D721Med (cell line): Measurements from ENCODE around the gene SPRR2B.
"Not testable (repeated sequence)": the region's sequence is repeated elsewhere in the genome, so short reads cannot be mapped to it uniquely, and the experiment has no call there.

ENCODE experiments used
- DNase-seq: peaks from one replicate; pipeline ENCODE4 v3.0.0; 2011; ENCODE audit warnings: low spot score; ENCODE audit not compliant: insufficient read length
- FAIRE-seq: peaks from 2 replicates; lab custom pipeline; 2011; peaks lifted over from hg19 to GRCh38; lab: Jason Lieb, UNC
- TF ChIP-seq, protein P1 (sequence below): IDR thresholded peaks from 2 replicates; pipeline ENCODE4 v1.5.1; 2012; ENCODE audit warnings: mild to moderate bottlenecking, control low read depth; ENCODE audit not compliant: insufficient read depth; ENCODE audit errors: missing control alignments

SPRR2B gene

DNA sequence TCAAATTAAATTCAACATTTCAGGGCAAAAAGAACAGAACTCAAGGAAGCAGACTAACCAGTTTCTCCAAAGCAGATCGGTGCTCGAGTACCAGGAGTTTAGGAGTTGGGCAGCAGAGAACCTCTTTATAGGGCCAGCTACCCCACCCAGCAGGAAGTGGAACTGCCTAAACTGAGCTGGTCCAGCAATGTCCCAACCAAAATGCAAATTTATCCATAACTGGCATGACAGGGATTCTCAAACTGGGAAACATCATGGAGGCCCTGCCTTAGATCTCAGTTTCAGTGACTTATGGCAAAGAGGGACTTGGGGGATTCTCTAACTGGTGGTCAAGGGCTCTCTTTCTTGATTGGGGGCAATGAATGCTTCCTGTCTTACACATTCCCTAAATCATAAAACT lies at the start of gene SPRR2B:
TSS of gene SPRR2B (minus strand) at position 101 of the 400 bp plus-strand sequence. CDS start 772 bp downstream, outside the sequence.
- FAIRE-seq (no peak), DNase-seq (no peak)
- TF ChIP-seq, protein P1, sequence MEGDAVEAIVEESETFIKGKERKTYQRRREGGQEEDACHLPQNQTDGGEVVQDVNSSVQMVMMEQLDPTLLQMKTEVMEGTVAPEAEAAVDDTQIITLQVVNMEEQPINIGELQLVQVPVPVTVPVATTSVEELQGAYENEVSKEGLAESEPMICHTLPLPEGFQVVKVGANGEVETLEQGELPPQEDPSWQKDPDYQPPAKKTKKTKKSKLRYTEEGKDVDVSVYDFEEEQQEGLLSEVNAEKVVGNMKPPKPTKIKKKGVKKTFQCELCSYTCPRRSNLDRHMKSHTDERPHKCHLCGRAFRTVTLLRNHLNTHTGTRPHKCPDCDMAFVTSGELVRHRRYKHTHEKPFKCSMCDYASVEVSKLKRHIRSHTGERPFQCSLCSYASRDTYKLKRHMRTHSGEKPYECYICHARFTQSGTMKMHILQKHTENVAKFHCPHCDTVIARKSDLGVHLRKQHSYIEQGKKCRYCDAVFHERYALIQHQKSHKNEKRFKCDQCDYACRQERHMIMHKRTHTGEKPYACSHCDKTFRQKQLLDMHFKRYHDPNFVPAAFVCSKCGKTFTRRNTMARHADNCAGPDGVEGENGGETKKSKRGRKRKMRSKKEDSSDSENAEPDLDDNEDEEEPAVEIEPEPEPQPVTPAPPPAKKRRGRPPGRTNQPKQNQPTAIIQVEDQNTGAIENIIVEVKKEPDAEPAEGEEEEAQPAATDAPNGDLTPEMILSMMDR: no peak

DNA sequence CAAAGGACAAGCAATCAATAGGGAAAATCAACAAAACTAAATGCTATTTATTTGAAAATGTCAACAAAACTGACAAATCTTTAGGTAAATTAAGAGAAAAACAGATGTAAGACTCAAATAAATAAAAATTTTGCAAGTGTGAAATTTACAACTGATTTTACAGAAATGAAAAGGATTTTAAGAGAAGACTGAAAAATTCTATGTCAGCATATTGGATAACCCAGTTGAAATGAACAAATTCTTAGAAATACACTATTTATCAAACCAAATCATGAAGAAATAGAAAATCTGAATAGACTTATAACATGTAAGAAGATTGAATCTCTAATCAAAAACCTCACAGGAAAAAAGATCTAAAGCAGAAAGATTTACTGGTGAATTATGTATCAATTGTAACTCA lies 49.5 kb upstream of the SPRR2B start:
- no peak for FAIRE-seq
- no peak for DNase-seq
- TF ChIP-seq, protein P1: no peak

DNA sequence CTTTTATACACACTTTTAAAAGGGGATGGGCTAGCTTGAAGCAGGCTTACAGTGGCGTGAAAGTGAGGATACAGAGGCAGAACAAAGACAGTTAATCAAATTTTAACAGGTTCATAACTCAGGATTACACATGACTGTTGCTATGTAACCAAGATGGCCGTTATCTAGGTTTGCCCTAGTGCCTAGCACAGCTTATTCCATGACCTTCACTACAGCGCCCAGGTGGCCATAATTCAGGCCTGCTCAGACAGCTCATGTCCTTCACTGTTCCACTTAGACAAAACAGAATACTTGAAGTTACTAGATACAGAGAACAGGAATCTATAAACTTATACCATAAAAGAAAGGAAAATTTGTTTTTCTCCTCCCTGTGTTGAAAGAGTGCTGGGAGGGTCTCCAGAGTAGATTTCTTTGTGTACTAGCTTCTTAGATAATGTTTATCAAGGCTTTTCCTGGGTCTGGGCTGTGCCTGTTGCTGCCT lies 48.1 kb upstream of the SPRR2B start:
- DNase-seq: no peak
- no peak for FAIRE-seq

DNA sequence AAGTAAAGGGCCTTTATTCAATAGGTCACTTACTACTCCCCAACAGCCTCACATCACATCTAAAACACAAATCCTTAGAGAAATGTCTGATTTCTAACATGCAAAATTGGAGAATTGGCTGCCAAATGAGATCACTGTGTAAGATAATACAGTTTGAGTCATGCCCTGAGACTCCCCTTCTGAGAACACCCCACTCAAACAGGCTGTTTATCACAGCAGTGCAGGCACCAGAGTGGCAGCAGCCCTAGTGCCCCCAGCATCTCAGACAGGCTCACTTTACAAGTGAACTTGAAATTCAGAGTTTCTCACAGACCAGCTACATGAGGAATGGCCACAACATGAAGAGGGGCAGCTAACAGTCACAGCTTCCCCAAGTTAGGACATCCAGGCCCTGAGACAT lies 43.9 kb upstream of the SPRR2B start:
- FAIRE-seq: not testable (repeated sequence)

More for the DNA sequence above, 48.1 kb upstream of the SPRR2B start:
- TF ChIP-seq, protein P1: no peak

DNA sequence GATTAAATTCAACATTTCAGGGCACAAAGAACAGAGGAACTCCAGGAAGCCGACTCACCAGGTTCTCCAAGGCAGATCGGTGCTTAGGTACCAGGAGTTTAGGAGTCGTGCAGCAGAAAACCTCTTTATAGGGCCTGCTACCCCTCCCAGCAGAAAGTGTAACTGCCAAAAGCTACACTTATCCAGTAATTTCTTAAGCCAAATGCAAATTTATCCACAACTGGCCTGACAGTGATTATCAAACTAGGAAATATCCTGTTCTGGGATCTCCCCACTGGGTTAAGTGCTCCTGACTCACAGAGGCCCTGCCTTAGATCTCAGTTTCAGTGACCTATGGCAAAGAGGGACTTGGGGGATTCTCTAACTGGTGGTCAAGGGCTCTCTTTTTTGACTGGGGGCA lies 42.0 kb upstream of the SPRR2B start, which contains the start of gene SPRR2F:
TSS of gene SPRR2F (minus strand) at position 101 of the 400 bp plus-strand sequence. CDS start 783 bp downstream, outside the sequence.
- DNase-seq: no peak
- FAIRE-seq: no peak
- TF ChIP-seq, protein P1: no peak

More for the DNA sequence above, 43.9 kb upstream of the SPRR2B start:
- not testable (repeated sequence) for DNase-seq

DNA sequence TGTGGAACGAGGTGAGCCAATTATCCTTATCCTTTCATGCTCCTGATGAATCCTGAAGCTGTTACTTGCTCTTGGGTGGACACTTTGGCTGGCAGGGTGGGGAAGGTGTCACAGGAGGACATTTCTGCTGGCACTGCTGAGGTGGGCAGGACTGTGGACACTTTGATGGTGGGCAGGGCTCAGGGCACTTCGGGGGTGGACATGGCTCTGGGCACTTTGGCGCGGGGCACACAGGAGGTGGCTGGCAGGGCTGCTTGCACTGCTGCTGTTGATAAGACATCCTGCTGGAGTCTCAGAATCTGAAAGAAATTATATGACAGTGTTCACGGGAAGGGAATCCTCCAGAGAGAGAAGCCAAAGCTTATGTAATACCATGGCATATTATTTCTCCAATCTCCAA lies 41.0 kb upstream of the SPRR2B start:
- not testable (repeated sequence) for DNase-seq, FAIRE-seq

DNA sequence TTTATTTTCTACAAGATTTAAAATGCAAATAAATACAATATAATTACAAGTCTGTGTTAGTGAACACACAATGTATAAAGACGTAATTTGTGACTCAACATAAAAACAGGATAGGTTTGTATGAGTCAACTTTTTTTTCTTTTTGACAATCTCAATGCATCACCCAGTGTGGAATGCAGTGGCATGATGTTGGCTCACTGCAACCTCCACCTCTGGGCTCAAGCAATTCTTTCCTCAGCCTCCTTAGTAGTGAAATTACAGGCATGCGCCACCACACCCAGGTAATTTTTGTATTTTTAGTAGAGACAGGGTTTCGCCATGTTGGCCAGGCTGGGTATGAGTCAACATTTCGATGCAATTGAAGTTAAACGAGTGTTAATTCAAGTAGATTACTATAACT lies 28.8 kb upstream of the SPRR2B start:
- no peak for DNase-seq
- TF ChIP-seq, protein P1: no peak
- FAIRE-seq: no peak

DNA sequence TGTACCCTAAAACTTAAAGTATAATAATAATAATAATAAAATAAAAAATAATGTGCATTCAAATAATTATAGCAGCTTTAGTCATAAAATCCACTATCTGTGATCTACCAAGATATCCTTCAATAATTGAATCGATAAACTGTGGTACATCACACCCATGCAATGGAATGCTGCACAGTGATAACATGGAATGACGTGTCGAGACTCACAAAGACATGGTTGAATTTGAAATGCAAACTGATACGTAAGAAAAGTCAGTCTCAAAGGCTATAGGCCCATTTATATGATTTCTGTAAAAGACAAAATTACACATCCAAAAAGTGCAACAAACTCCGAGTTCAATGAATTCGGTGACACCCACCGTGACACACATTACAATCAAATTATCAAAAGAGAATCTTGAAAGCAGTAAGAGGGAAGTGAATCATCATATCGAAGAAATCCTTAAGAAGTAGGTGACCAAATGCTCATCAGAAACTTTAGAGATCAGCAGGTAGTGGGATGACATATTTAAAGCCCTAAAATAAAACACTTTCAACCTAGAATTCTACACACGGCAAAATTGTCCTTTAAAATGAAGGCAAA lies 28.1 kb upstream of the SPRR2B start:
- TF ChIP-seq, protein P1: no peak
- no peak for DNase-seq
- FAIRE-seq: no peak
